Testis (tissue), 2 donors: ENCODE results near the gene GDPGP1.

Experiments
- POLR2A ChIP-seq: fragments of 450-650 bp; IDR thresholded peaks from one replicate; pipeline ENCODE4 v1.6.1; 2017; ENCODE audit warnings: antibody characterized with exemption, mild to moderate bottlenecking, moderate library complexity
- TF ChIP-seq, protein P1 (sequence below), 3 experiments: fragments of 450-650 bp in 2 of 3; fragments of 200-600 bp in 1 of 3; sonication (generic) in 1 of 3; IDR thresholded peaks; one replicate each; pipeline ENCODE4 v1.5.1; 2016 to 2019; ENCODE audit warnings: antibody characterized with exemption in 3 of 3, mild to moderate bottlenecking in 2 of 3, moderate library complexity in 1 of 3

DNA sequence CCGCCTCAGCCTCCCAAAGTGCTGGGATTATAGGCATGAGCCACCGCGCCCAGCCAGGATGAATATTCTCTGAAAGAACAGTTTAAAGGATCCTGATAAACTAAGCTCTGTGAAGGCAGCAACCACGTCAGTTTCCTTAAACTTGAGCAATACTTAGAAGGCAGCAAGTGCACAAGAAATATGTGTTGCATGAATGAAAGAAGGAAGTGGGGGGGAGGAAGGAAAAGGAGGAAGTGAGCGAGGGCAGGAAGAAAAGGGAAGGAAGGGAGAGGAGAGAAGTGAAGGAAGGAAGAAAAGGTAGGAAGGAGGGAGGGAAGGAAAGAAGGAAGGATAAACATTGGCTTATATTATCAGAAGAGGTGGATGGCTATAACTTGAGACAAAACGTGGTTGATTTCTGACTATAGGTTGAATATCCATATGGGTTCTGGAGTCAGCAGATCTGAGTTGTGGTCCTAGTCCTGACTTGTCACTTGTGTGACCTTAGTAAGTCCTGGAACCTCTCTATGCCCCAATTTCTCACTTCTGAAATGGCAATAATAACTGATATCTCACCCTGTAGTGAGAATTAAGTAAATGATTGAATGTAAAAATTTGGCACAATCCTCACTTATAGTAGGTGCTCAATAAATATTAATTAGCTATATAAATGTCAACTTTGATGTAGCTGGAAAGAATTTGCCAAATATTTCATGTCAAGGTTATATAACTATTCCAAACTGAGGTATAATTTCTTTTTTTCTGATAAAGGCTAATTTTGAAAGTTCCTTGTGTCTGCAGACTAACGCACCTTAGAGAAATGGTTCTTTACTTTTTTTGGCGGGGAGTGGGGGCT is 44.9 kb upstream of the GDPGP1 start:
- TF ChIP-seq, protein P1, sequence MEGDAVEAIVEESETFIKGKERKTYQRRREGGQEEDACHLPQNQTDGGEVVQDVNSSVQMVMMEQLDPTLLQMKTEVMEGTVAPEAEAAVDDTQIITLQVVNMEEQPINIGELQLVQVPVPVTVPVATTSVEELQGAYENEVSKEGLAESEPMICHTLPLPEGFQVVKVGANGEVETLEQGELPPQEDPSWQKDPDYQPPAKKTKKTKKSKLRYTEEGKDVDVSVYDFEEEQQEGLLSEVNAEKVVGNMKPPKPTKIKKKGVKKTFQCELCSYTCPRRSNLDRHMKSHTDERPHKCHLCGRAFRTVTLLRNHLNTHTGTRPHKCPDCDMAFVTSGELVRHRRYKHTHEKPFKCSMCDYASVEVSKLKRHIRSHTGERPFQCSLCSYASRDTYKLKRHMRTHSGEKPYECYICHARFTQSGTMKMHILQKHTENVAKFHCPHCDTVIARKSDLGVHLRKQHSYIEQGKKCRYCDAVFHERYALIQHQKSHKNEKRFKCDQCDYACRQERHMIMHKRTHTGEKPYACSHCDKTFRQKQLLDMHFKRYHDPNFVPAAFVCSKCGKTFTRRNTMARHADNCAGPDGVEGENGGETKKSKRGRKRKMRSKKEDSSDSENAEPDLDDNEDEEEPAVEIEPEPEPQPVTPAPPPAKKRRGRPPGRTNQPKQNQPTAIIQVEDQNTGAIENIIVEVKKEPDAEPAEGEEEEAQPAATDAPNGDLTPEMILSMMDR (IDR thresholded peaks at IDR 0.05), result no peak
- TF ChIP-seq POLR2A, result no peak
